ENCODE measurements around the gene ME1. TPM values are rescaled to one million over a fixed set of nuclear protein-coding genes. Genes with fewer than 3 reads are reported as not detected.

The ME1 gene
- total and polyA plus RNA-seq, 9 of the 15 experiments (the other 6 are each of a cell fraction or from before 2014, with no cell fraction given) = 3.2 to 10.4 (median 5.5) TPM

- ATAC-seq = no peak
- no peak overlapping the region for H2AFZ ChIP-seq (ENCODE audit: low read depth, low read length)
- no peaks in the 10 kb centered on the region for H3K9me3 ChIP-seq (replicated peaks; ENCODE audit: control insufficient read depth, insufficient read depth, low read depth, low read length)
- in situ Hi-C loops (cut with MboI) (no loop called here), intact Hi-C loops (cut with micrococcal nuclease) (no loop called here)
- H3K36me3 ChIP-seq (ENCODE audit: control insufficient read depth, insufficient read depth, low read length) = no peaks in the 10 kb centered on the region
- H3K4me2 ChIP-seq (ENCODE audit: insufficient read depth, low read length) = no peak overlapping the region
- ChIA-PET POLR2A (interaction anchor here (1.0 to 1.3 kb wide), 3 partner anchors 11 to 12 kb away, joined by 3 to 4 read pairs (median 4); no protein-coding TSS in a partner anchor), CTCF (ENCODE audit: low intra/inter-chr PET ratio) (no interaction called here)
- FAIRE-seq = no peak
- TF ChIP-seq ZBTB8A (IDR thresholded peaks at IDR 0.05; ENCODE audit: partially characterized antibody) (no peak), ZNF780A (CRISPR knock-in tag; IDR thresholded peaks at IDR 0.05) (no peak)
- H3K9me1 ChIP-seq (ENCODE audit: control insufficient read depth, insufficient read depth, low read length) = no peaks in the 10 kb centered on the region
- BruUV-seq (replicated peaks) = no TSS peak
- no peak overlapping the region for H3K4me3 ChIP-seq
- no peaks in the 10 kb centered on the region for H3K4me1 ChIP-seq (replicated peaks in 1 of 2; ENCODE audit: control insufficient read depth in 2 of 2, insufficient read depth in 2 of 2, low read length in 2 of 2)
- no peak for DNase-seq (ENCODE audit: extremely low read depth in 1 of 4, low spot score in 3 of 4)
- H3K27me3 ChIP-seq (ENCODE audit: control insufficient read depth in 2 of 2, insufficient read depth in 2 of 2, low read length in 2 of 2) = no peaks in the 10 kb centered on the region
- no peaks in the 10 kb centered on the region for H3K79me2 ChIP-seq (ENCODE audit: control insufficient read depth, insufficient read depth, low read length)
- H3K27ac ChIP-seq (ENCODE audit: extremely low read depth, low read depth, low read length) = no peak overlapping the region
- H4K20me1 ChIP-seq (replicated peaks; ENCODE audit: control insufficient read depth, insufficient read depth, low read length) = no peaks in the 10 kb centered on the region
- no peak overlapping the region for H3K9ac ChIP-seq (ENCODE audit: insufficient read depth in 1 of 2, low read depth in 2 of 2, low read length in 2 of 2)
Observed at GRCh38 chr6:83308833-83309232, 122.0 kb downstream of the ME1 start.

DNA sequence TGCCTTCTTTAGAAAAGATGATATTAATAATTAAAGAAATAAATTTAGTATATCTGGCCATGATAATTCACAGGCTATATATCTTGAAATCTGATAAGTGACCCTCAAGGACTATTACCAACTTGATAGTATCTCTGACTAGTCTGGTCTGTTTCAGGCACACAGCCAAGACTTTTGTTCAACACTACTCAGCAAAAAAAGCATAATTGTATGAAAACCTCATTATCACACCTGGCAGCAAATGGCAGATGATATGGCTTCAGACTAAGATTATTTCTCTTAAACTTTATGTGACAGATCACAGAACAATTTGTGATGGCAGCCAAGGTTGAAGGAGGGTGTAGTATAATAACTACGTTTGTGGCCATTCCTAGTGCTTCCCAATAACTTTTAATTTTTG is 123.0 kb downstream of the ME1 start:
- H3K4me3 ChIP-seq = no peak overlapping the region
- no peaks in the 10 kb centered on the region for H3K4me1 ChIP-seq (replicated peaks in 1 of 2; ENCODE audit: control insufficient read depth in 2 of 2, insufficient read depth in 2 of 2, low read length in 2 of 2)
- ATAC-seq (no peak), DNase-seq (ENCODE audit: extremely low read depth in 1 of 4, low spot score in 3 of 4) (no peak), FAIRE-seq (no peak)
- CTCF ChIA-PET (ENCODE audit: low intra/inter-chr PET ratio) = no interaction called here
- no peak overlapping the region for H3K27ac ChIP-seq (ENCODE audit: extremely low read depth, low read depth, low read length)
- H3K9me1 ChIP-seq (ENCODE audit: control insufficient read depth, insufficient read depth, low read length) = no peaks in the 10 kb centered on the region
- no peaks in the 10 kb centered on the region for H3K79me2 ChIP-seq (ENCODE audit: control insufficient read depth, insufficient read depth, low read length)
- BruUV-seq (replicated peaks) = no TSS peak
- no peaks in the 10 kb centered on the region for H3K9me3 ChIP-seq (replicated peaks; ENCODE audit: control insufficient read depth, insufficient read depth, low read depth, low read length)
- TF ChIP-seq ZNF316 (IDR thresholded peaks at IDR 0.05) = peak; percentile 51; the same call in 1 of the 2 replicates
- TF ChIP-seq POLR2H (tag; IDR thresholded peaks at IDR 0.05; ENCODE audit: low read depth) = no peak
- no peak for TF ChIP-seq ZNF740 (CRISPR knock-in tag; IDR thresholded peaks at IDR 0.05)
- no peak for TF ChIP-seq ZNF740 (tag; IDR thresholded peaks at IDR 0.05)
- TF ChIP-seq MAFG (tag; conservative IDR thresholded peaks at IDR 0.05) = 0 out of 2 replicates have a peak, but pooled peaks have one; percentile 15
- peak; percentile 37 for TF ChIP-seq C11orf30 (IDR thresholded peaks at IDR 0.05; ENCODE audit: low read depth)
- no peak for TF ChIP-seq ZC3H8 (IDR thresholded peaks at IDR 0.05)
- no peak for TF ChIP-seq TARDBP (IDR thresholded peaks at IDR 0.05)
- no peak for TF ChIP-seq HNRNPLL (IDR thresholded peaks at IDR 0.05; ENCODE audit: low read depth, low read length, poor library complexity, severe bottlenecking)
- 19% methylated on average over 1 of the region's 1 CpG for WGBS (ENCODE audit: insufficient coverage, low coverage, missing lambda C conversion rate)
- H3K4me2 ChIP-seq (ENCODE audit: insufficient read depth, low read length) = no peak overlapping the region
- no peak overlapping the region for H3K9ac ChIP-seq (ENCODE audit: insufficient read depth in 1 of 2, low read depth in 2 of 2, low read length in 2 of 2)
- intact Hi-C loops (cut with micrococcal nuclease) = no loop called here
- POLR2A ChIA-PET = no interaction called here
- H4K20me1 ChIP-seq (replicated peaks; ENCODE audit: control insufficient read depth, insufficient read depth, low read length) = no peaks in the 10 kb centered on the region
- in situ Hi-C loops (cut with MboI) = no loop called here
- H3K36me3 ChIP-seq (ENCODE audit: control insufficient read depth, insufficient read depth, low read length) = no peaks in the 10 kb centered on the region
- no peak overlapping the region for H2AFZ ChIP-seq (ENCODE audit: low read depth, low read length)
- no peaks in the 10 kb centered on the region for H3K27me3 ChIP-seq (ENCODE audit: control insufficient read depth in 2 of 2, insufficient read depth in 2 of 2, low read length in 2 of 2)

All from K562 (cell line).